ENCODE measurements around the gene FAM227A.

FAM227A gene

DNA sequence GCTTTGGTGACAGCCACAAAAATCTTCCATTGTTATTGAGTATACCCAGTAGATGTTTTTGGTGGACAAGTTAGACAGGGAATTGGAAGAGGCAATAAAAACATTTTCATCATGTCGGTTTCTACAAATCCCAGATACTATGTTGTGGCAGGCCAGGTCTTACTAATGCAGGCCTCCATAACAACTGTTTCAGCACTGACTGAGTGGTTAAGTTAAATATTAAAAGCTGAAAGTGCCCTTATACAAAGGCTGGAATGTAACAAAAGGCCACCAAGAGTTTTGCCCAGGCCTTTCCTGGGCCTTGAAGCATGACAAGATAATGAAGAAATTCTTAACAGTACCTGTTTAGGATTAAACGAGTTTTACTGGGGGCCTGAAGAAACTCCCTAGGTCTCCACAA is 115.5 kb downstream of the FAM227A start:
- Histone ChIP-seq H3K36me3 (ENCODE audit: control insufficient read depth, insufficient read depth, low read length) (no peaks in the 10 kb centered on the region), H3K9ac (ENCODE audit: low read length) (no peak overlapping the region), H3K27me3 (ENCODE audit: control insufficient read depth, insufficient read depth, low read length) (no peaks in the 10 kb centered on the region), H3K27ac (ENCODE audit: low read depth, low read length) (no peak overlapping the region), H3K4me1 (ENCODE audit: control insufficient read depth, insufficient read depth, low read length) (no peaks in the 10 kb centered on the region), H3K4me3 (ENCODE audit: low read length) (no peak overlapping the region)

DNA sequence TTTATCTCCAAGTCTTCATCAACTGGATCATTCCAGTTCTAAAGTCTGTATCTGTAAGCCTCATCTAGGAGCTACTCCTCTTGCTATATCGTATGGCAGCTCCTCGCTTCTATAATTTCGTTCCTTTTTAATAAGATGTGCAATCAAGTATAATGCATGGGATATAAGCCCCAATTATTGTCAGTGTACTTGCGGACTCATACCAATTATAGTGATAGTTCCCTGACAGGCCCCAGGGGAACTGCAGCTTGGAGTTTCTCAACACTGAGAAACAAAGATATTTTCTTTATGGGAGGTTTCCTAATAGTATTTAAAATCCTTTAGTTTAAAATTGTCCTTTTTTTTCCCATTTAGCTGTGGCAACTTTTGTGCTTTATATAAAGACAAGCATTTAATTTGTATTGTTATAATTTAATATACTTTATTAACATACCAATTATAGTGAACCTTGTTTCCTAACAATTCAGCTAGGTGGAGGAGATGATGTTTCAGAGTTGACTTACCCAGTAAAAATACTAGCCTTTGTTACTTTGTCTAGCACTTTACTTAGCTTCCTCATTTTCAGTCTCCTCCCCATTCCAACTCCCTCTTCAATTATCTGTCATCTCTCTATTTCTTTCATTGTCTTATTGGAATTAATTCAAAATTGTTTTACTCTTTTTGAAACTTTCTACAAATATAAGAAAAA is 124.8 kb downstream of the FAM227A start:
- H3K4me3 ChIP-seq (ENCODE audit: low read length): no peak overlapping the region
- H3K9ac ChIP-seq (ENCODE audit: low read length): no peak overlapping the region
- H3K27me3 ChIP-seq (ENCODE audit: control insufficient read depth, insufficient read depth, low read length): no peaks in the 10 kb centered on the region
- no peak overlapping the region for H3K27ac ChIP-seq (ENCODE audit: low read depth, low read length)
- no peaks in the 10 kb centered on the region for H3K4me1 ChIP-seq (ENCODE audit: control insufficient read depth, insufficient read depth, low read length)
- H3K36me3 ChIP-seq (ENCODE audit: control insufficient read depth, insufficient read depth, low read length): no peaks in the 10 kb centered on the region

Measured in rectal smooth muscle tissue (tissue), 1 donor.